WTC11 (cell line): ENCODE data around the gene PICK1.

Source experiments
- FOXJ3 ChIP-seq: sonication (generic); formaldehyde crosslinking; IDR thresholded peaks from 2 replicates; pipeline ENCODE4 v1.9.0; 2021; ENCODE audit warnings: missing genetic modification reagents, mild to moderate bottlenecking, borderline replicate concordance
- NFATC4 ChIP-seq: fragments of 250-450 bp; sonication (Bioruptor Pico); IDR thresholded peaks from 2 replicates; pipeline ENCODE4 v1.9.0; 2021; ENCODE audit warnings: mild to moderate bottlenecking
- TF ChIP-seq, protein P1 (sequence below): sonication (generic); formaldehyde crosslinking; IDR thresholded peaks from 2 replicates; pipeline ENCODE4 v1.8.0; 2023; ENCODE audit warnings: missing genetic modification reagents
- TF ChIP-seq, protein P2 (sequence below): fragments of 200-600 bp; IDR thresholded peaks from 2 replicates; pipeline ENCODE4 v1.8.0; 2022; ENCODE audit warnings: antibody characterized with exemption

DNA sequence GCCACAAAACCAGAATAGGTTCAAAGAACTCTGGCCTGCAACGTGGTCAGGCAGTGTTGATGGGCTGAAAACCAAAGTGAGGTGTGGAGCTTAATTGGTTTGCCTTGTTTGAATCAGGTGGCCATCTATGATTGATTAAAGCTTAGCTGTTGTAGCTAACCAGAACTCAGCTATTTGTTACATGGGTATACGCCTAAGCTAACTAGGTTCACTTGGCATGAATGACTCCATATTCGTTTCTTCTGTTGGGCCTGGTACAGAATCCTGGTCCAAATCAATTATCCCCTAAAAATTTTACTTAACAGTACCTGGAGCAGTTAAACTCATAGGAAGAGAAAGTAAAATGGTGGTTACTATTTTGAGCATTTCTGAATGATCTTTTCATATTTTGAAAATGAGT, 61.0 kb downstream of the PICK1 start:
- TF ChIP-seq, protein P1, sequence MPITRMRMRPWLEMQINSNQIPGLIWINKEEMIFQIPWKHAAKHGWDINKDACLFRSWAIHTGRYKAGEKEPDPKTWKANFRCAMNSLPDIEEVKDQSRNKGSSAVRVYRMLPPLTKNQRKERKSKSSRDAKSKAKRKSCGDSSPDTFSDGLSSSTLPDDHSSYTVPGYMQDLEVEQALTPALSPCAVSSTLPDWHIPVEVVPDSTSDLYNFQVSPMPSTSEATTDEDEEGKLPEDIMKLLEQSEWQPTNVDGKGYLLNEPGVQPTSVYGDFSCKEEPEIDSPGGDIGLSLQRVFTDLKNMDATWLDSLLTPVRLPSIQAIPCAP (CRISPR knock-in tag) = no peak
- TF ChIP-seq NFATC4 (CRISPR knock-in tag) = no peak
- TF ChIP-seq, protein P2, sequence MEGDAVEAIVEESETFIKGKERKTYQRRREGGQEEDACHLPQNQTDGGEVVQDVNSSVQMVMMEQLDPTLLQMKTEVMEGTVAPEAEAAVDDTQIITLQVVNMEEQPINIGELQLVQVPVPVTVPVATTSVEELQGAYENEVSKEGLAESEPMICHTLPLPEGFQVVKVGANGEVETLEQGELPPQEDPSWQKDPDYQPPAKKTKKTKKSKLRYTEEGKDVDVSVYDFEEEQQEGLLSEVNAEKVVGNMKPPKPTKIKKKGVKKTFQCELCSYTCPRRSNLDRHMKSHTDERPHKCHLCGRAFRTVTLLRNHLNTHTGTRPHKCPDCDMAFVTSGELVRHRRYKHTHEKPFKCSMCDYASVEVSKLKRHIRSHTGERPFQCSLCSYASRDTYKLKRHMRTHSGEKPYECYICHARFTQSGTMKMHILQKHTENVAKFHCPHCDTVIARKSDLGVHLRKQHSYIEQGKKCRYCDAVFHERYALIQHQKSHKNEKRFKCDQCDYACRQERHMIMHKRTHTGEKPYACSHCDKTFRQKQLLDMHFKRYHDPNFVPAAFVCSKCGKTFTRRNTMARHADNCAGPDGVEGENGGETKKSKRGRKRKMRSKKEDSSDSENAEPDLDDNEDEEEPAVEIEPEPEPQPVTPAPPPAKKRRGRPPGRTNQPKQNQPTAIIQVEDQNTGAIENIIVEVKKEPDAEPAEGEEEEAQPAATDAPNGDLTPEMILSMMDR = no peak
- TF ChIP-seq FOXJ3 (CRISPR knock-in tag) = no peak
